Effector CD8-positive, alpha-beta T cell (primary cell): ENCODE measurements around the gene CPT1A.
"Not testable (repeated sequence)": the region's sequence is repeated elsewhere in the genome, so short reads cannot be mapped to it uniquely, and the experiment has no call there.

Experiments
- DNase-seq: peaks from one replicate; lab custom pipeline; 2025; lab: John Stamatoyannopoulos, UW
- total RNA-seq, 4 experiments: gene quantifications; one replicate each; lab custom pipeline; 2026; lab: John Stamatoyannopoulos, UW

Gene CPT1A
- total RNA-seq: 74.5 to 146 (median 101) reads per million in 4 experiments

- DNase-seq: peak; percentile 49
These were observed at the start of gene CPT1A for GRCh38 chr11:68841718-68842426. Gene CPT1A, minus strand, starts transcription at chr11:68841916. Its CDS starts 26,442 bp downstream, at chr11:68815474.

GRCh38 chr11:68890490-68891231 is 48.9 kb upstream of the CPT1A start:
- no peak for DNase-seq

- no peak for DNase-seq
These were observed 48.3 kb upstream of the CPT1A start for GRCh38 chr11:68889948-68890446.

- DNase-seq: not testable (repeated sequence)
These were observed 43.1 kb upstream of the CPT1A start for GRCh38 chr11:68884827-68885226.

- DNase-seq: no peak
These were observed 40.7 kb upstream of the CPT1A start for GRCh38 chr11:68882391-68882790.

- no peak for DNase-seq
These were observed 39.6 kb upstream of the CPT1A start for GRCh38 chr11:68881320-68881719.

- DNase-seq: no peak
These were observed 39.1 kb upstream of the CPT1A start for GRCh38 chr11:68880851-68881250.

- no peak for DNase-seq
These were observed 36.3 kb upstream of the CPT1A start for GRCh38 chr11:68878022-68878421.

GRCh38 chr11:68872216-68873003 is 30.7 kb upstream of the CPT1A start:
- DNase-seq: no peak

- no peak for DNase-seq
These were observed 28.8 kb upstream of the CPT1A start for GRCh38 chr11:68870470-68870869.

- DNase-seq: no peak
These were observed 26.6 kb upstream of the CPT1A start for GRCh38 chr11:68868221-68868835.

GRCh38 chr11:68867066-68867465 is 25.4 kb upstream of the CPT1A start:
- DNase-seq: no peak

- DNase-seq: no peak
These were observed 23.5 kb upstream of the CPT1A start for GRCh38 chr11:68865241-68865640.

- DNase-seq: no peak
These were observed 22.0 kb upstream of the CPT1A start for GRCh38 chr11:68863553-68864265.

GRCh38 chr11:68862421-68862820 is 20.7 kb upstream of the CPT1A start:
- no peak for DNase-seq

GRCh38 chr11:68859123-68859522 is 17.4 kb upstream of the CPT1A start:
- no peak for DNase-seq

GRCh38 chr11:68857037-68857586 is 15.4 kb upstream of the CPT1A start:
- DNase-seq: no peak

- not testable (repeated sequence) for DNase-seq
These were observed 14.8 kb upstream of the CPT1A start for GRCh38 chr11:68856425-68857030.

GRCh38 chr11:68855205-68855981 is 13.7 kb upstream of the CPT1A start:
- DNase-seq: no peak
